Fibroblast of skin of scalp (primary cell): ENCODE measurements around the gene BCAM.
A peak's percentile ranks its signal among the peaks of the same experiment; 100 is the strongest.

Experiments used
- DNase-seq: peaks from one replicate; pipeline ENCODE4 v3.0.0-alpha.2; 2013

BCAM gene

GRCh38 chr19:44792281-44792680, 16.6 kb upstream of the BCAM start:
- no peak for DNase-seq

GRCh38 chr19:44794610-44795009, 14.3 kb upstream of the BCAM start:
- DNase-seq, result no peak

- DNase-seq, result no peak
These were observed 13.4 kb upstream of the BCAM start for GRCh38 chr19:44795398-44795987.

- no peak for DNase-seq
These were observed 12.2 kb upstream of the BCAM start for GRCh38 chr19:44796701-44797115.

GRCh38 chr19:44799627-44800346, 9.1 kb upstream of the BCAM start:
- no peak for DNase-seq

GRCh38 chr19:44800461-44800860, 8.4 kb upstream of the BCAM start:
- peak; percentile 70 for DNase-seq

GRCh38 chr19:44803442-44804428, 5.2 kb upstream of the BCAM start:
- no peak for DNase-seq

GRCh38 chr19:44806291-44806690, 2.6 kb upstream of the BCAM start:
- no peak for DNase-seq

- DNase-seq, result no peak
These were observed 1.7 kb upstream of the BCAM start for GRCh38 chr19:44807162-44807561.

- DNase-seq, result peak; percentile 57
These were observed 1.0 kb upstream of the BCAM start for GRCh38 chr19:44807652-44808462.

GRCh38 chr19:44809577-44810233, 802 bp downstream of the BCAM start:
- no peak for DNase-seq

- no peak for DNase-seq
These were observed 1.6 kb downstream of the BCAM start for GRCh38 chr19:44810234-44811121.

GRCh38 chr19:44811122-44811419, 2.2 kb downstream of the BCAM start:
- DNase-seq, result no peak

GRCh38 chr19:44812142-44812718, 3.3 kb downstream of the BCAM start:
- no peak for DNase-seq

- DNase-seq, result no peak
These were observed 4.4 kb downstream of the BCAM start for GRCh38 chr19:44813070-44813840.

GRCh38 chr19:44813841-44814470, 5.1 kb downstream of the BCAM start:
- no peak for DNase-seq

- DNase-seq, result no peak
These were observed 5.6 kb downstream of the BCAM start for GRCh38 chr19:44814517-44814916.

- no peak for DNase-seq
These were observed 7.4 kb downstream of the BCAM start for GRCh38 chr19:44816301-44816700.
